T-helper 17 cell (primary cell): ENCODE measurements around the gene SETD2. TPM values are rescaled to one million over a fixed set of nuclear protein-coding genes. Genes with fewer than 3 reads are reported as not detected.
A peak's percentile ranks its signal among the peaks of the same experiment; 100 is the strongest.
"Not testable (repeated sequence)": the region's sequence is repeated elsewhere in the genome, so short reads cannot be mapped to it uniquely, and the experiment has no call there.

Experiments
- ATAC-seq: fragments of 150-1000 bp; cut with Tn5 transposase; 2 replicates; pipeline ENCODE4 v1.10.0; 2021; ENCODE audit warnings: mild to moderate bottlenecking, moderate library complexity
- DNase-seq, 3 donors: peaks; one replicate each; pipeline versions ENCODE4 v3.0.0 to v3.0.0-alpha.2; 2020 to 2021
- H3K9me3 ChIP-seq: one replicate; pipeline ENCODE4 v1.7.0; 2013; ENCODE audit warnings: low read length, mild to moderate bottlenecking; ENCODE audit not compliant: control insufficient read depth, poor library complexity, severe bottlenecking
- H3K27ac Mint-ChIP-seq: one replicate; pipeline ENCODE4 v1.8.0; 2022; ENCODE audit warnings: mild to moderate bottlenecking, moderate library complexity, mixed read lengths
- H3K27me3 Mint-ChIP-seq: one replicate; pipeline ENCODE4 v1.8.0; 2022; ENCODE audit warnings: mixed read lengths
- H3K36me3 Mint-ChIP-seq: one replicate; pipeline ENCODE4 v1.8.0; 2022; ENCODE audit warnings: low read depth, mixed read lengths
- H3K4me1 Mint-ChIP-seq: one replicate; pipeline ENCODE4 v1.8.0; 2022; ENCODE audit warnings: mild to moderate bottlenecking, mixed read lengths
- H3K4me3 Mint-ChIP-seq: one replicate; pipeline ENCODE4 v1.8.0; 2022; ENCODE audit warnings: mild to moderate bottlenecking, moderate library complexity, mixed read lengths
- total RNA-seq, 4 donors: library from RNA in 2 of 4; stranded (reverse) in 2 of 4; gene quantifications; one replicate each; pipeline ENCODE4 v1.2.3 and lab custom pipeline; 2022 to 2026

Gene SETD2
- 10 to 100 TPM; 76.1 to 86.9 TPM for total RNA-seq
- total RNA-seq (lab: John Stamatoyannopoulos, UW) = 191 to 214 reads per million in 2 donors

DNA sequence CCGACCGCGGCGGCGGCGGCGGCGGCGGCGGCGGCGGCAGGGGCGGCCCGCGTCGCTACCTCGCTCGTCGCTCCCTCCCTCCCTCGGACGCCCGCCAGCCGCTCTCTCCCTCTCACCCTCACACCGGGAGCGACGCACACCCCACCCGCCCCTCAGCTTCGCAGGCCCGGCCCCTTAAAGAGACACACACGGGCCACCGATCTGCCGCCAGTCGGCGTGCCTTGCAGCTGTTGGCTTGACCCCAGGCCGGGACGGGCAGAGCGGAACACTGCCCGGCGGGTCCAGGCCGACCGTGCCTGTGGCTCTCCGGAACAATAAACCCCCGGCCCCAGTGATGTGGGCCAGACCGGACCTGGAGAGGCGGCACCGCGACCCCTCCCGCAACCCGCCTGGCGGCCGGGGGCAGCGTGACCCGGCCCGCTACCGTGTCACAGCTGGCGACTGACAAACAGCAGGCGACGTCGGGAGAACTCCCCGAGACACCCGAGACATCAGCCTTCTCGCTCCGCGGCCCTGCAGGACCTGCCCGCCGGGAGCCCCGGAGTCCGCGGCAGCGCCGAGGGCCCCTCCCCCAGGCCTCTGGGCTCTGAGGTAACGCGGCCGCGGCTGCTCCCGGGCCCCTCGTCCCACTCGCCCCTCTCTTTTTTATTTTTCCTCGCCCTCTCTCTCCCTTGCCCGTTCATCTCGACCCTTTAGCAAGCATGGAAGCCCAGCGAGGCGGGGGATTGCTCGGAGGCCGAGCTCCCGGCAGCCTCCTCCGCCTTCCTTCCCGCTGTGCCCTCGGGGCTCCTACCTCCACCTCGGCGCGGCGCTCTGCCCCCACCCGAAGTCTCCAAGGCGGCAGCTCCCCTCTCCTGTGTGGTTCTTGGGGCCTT lies at the start of gene SETD2:
TSS of gene SETD2 (minus strand) at position 107 of the 875 bp plus-strand sequence. CDS start 189 bp downstream, outside the sequence.
- peak; percentile 67 to 80 (median 78) for DNase-seq
- Mint-ChIP-seq H3K4me1 (peaks cover 41% of the 10 kb centered on the region), H3K36me3 (peaks cover 6% of the 10 kb centered on the region), H3K27ac (peak within 1 kb of the TSS; percentile 98), H3K27me3 (no peaks in the 10 kb centered on the region), H3K4me3 (peak within 1 kb of the TSS; percentile 97)
- ATAC-seq = peak; percentile 87
- no peaks in the 10 kb centered on the region for H3K9me3 ChIP-seq

GRCh38 chr3:47210863-47211405 lies 47.0 kb upstream of the SETD2 start:
- ATAC-seq (no peak), DNase-seq (no peak)
- Mint-ChIP-seq H3K4me3 (no peak overlapping the region), H3K4me1 (no peaks in the 10 kb centered on the region), H3K27ac (no peak overlapping the region), H3K27me3 (no peaks in the 10 kb centered on the region), H3K36me3 (no peaks in the 10 kb centered on the region)
- H3K9me3 ChIP-seq = no peaks in the 10 kb centered on the region

- not testable (repeated sequence) for H3K4me1 Mint-ChIP-seq, H3K27ac Mint-ChIP-seq, ATAC-seq, H3K9me3 ChIP-seq, H3K4me3 Mint-ChIP-seq, DNase-seq, H3K36me3 Mint-ChIP-seq, H3K27me3 Mint-ChIP-seq
These were observed 42.1 kb upstream of the SETD2 start for GRCh38 chr3:47206022-47206421.

DNA sequence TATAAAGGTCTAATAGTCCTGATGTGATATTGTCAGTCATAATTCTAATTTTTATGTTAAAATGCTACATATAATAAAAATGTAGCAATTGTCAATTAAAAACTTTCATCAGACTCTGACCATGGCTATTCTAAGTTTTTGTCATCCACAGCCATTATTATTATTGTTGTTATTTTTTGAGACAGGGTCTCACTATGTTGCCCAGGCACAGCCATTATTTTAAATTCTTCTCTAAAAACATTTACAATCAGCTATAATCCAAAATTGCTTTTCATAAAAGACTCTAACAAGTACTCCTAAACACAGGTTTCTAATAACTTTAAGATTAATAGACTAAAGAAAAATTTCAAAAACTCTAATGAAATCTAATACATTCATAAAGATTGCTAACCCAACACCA lies 41.0 kb upstream of the SETD2 start:
- Mint-ChIP-seq H3K27ac (no peak overlapping the region), H3K27me3 (no peaks in the 10 kb centered on the region), H3K36me3 (no peaks in the 10 kb centered on the region), H3K4me3 (no peak overlapping the region), H3K4me1 (no peaks in the 10 kb centered on the region)
- H3K9me3 ChIP-seq = no peaks in the 10 kb centered on the region
- DNase-seq = no peak
- no peak for ATAC-seq

DNA sequence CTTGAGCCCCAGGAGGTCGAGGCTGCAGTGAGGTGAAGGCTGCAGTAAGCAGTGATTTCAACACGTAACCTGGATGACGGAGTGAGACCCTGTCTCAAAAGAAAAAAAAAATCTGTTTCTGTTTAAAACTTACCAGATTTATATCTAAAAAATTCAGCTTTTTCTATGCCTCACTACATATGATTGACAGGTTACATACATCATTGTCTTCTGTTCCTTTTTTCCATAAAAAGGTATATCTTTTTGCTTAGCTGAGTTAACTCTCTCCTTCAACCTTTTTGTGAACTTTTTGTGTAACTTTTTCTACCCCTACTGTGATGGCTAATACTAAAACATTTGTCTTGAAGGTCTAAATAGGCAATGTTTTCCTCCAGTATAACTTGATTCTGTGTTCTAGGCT lies 38.6 kb upstream of the SETD2 start:
- no peak for ATAC-seq
- Mint-ChIP-seq H3K27ac (no peak overlapping the region), H3K4me1 (no peaks in the 10 kb centered on the region), H3K27me3 (no peaks in the 10 kb centered on the region), H3K4me3 (no peak overlapping the region), H3K36me3 (no peaks in the 10 kb centered on the region)
- H3K9me3 ChIP-seq = no peaks in the 10 kb centered on the region
- DNase-seq = no peak

GRCh38 chr3:47197287-47197686 lies 33.4 kb upstream of the SETD2 start:
- Mint-ChIP-seq H3K4me3 (no peak overlapping the region), H3K27ac (no peak overlapping the region), H3K27me3 (no peaks in the 10 kb centered on the region), H3K4me1 (no peaks in the 10 kb centered on the region), H3K36me3 (peaks cover 6% of the 10 kb centered on the region)
- peaks cover 4% of the 10 kb centered on the region for H3K9me3 ChIP-seq
- no peak for DNase-seq
- no peak for ATAC-seq

GRCh38 chr3:47194994-47195393 lies 31.1 kb upstream of the SETD2 start:
- Mint-ChIP-seq H3K4me1 (no peaks in the 10 kb centered on the region), H3K27me3 (no peaks in the 10 kb centered on the region), H3K36me3 (peaks cover 6% of the 10 kb centered on the region), H3K4me3 (no peak overlapping the region), H3K27ac (no peak overlapping the region)
- ATAC-seq (no peak), DNase-seq (no peak)
- peaks cover 4% of the 10 kb centered on the region for H3K9me3 ChIP-seq

GRCh38 chr3:47193871-47194859 lies 30.3 kb upstream of the SETD2 start:
- H3K36me3 Mint-ChIP-seq = peaks cover 6% of the 10 kb centered on the region
- peaks cover 4% of the 10 kb centered on the region for H3K9me3 ChIP-seq
- no peaks in the 10 kb centered on the region for H3K27me3 Mint-ChIP-seq
- H3K4me1 Mint-ChIP-seq = no peaks in the 10 kb centered on the region
- ATAC-seq = no peak
- H3K4me3 Mint-ChIP-seq = no peak overlapping the region
- no peak overlapping the region for H3K27ac Mint-ChIP-seq
- DNase-seq = no peak

DNA sequence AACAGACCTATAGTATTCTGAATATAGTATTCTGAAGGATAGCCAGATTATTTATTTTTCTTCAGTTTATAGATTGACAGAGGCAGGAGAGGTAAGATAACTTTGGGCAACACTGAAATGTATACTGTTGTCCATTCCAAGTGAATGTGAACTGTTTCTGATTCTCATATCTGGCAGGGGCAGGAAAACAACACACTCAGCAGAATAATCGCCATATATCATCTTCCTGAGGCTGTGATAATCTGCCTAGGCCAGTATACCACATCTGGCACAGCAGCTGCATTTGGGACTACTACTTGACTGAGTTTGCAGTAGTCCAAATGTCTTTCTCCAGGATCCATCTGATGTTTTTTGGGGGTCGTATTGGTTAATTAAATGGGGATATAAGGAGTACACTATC lies 22.4 kb upstream of the SETD2 start:
- ATAC-seq (no peak), DNase-seq (no peak)
- H3K9me3 ChIP-seq = no peaks in the 10 kb centered on the region
- Mint-ChIP-seq H3K4me3 (no peak overlapping the region), H3K4me1 (peaks cover 2% of the 10 kb centered on the region), H3K27ac (no peak overlapping the region), H3K36me3 (peaks cover 2% of the 10 kb centered on the region), H3K27me3 (no peaks in the 10 kb centered on the region)

GRCh38 chr3:47181685-47182084 lies 17.8 kb upstream of the SETD2 start:
- not testable (repeated sequence) for H3K4me1 Mint-ChIP-seq, H3K36me3 Mint-ChIP-seq, H3K27me3 Mint-ChIP-seq, DNase-seq, H3K4me3 Mint-ChIP-seq, H3K27ac Mint-ChIP-seq, ATAC-seq, H3K9me3 ChIP-seq

DNA sequence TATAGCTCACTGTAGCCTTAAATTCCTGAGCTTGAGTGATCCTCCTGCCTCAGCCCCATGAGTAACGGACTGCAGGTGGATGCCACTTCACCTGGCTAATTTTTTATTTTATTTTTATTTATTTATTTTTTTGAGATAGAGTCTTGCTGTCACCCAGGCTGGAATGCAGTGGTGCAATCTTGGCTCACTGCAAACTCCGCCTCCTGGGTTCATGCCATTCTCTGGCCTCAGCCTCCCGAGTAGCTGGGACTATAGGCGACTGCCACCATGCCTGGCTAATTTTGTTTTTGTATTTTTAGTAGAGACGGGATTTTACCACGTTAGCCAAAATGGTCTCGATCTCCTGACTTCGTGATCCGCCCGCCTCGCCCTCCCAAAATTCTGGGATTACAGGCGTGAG lies 16.1 kb upstream of the SETD2 start:
- H3K4me1 Mint-ChIP-seq = not testable (repeated sequence)

DNA sequence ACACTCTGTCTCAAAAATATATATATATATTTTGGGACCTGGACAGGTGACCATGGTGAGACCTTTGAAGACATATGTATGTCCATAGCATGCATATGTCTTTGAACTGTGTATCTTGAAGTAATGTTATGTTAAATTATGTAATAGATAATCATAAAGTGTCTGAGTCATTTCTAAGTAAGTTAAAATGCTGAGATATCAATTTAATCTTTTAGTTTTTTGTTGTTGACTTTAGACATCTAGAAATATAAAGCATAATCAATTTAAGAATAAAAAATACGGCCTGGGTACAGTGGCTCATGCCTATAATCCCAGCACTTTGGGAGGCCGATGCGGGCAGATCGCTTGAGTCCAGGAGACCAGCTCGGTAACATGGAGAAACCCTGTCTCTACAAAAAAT lies 12.7 kb upstream of the SETD2 start:
- Mint-ChIP-seq H3K36me3 (peaks cover under 1% of the 10 kb centered on the region), H3K4me3 (no peak overlapping the region), H3K27me3 (no peaks in the 10 kb centered on the region)

More for the DNA sequence above, 16.1 kb upstream of the SETD2 start:
- not testable (repeated sequence) for H3K4me3 Mint-ChIP-seq, H3K27ac Mint-ChIP-seq, H3K36me3 Mint-ChIP-seq, H3K27me3 Mint-ChIP-seq, H3K9me3 ChIP-seq, DNase-seq, ATAC-seq

More for the DNA sequence above, 12.7 kb upstream of the SETD2 start:
- no peaks in the 10 kb centered on the region for H3K4me1 Mint-ChIP-seq
- H3K27ac Mint-ChIP-seq = no peak overlapping the region
- H3K9me3 ChIP-seq = no peaks in the 10 kb centered on the region
- DNase-seq (no peak), ATAC-seq (no peak)
